BLaER1 treated with 17β-estradiol and CSF1 and Interleukin-3, amounts not matched to agents 10 nM and 100 nM (cell line): ENCODE measurements around the gene BCL11B.
"Not testable (repeated sequence)": the region's sequence is repeated elsewhere in the genome, so short reads cannot be mapped to it uniquely, and the experiment has no call there.

Source experiments
- H3K27ac ChIP-seq, 11 experiments: shearing (Covaris generic); formaldehyde crosslinking; 2 replicates each; pipeline ENCODE4 v1.8.1; 2022
- H3K27me3 ChIP-seq, 11 experiments: shearing (Covaris generic); formaldehyde crosslinking; 2 replicates each; pipeline ENCODE4 v1.8.1; 2022
- H3K36me3 ChIP-seq, 11 experiments: shearing (Covaris generic); formaldehyde crosslinking; 2 replicates each; pipeline ENCODE4 v1.8.1; 2022
- H3K4me1 ChIP-seq, 10 experiments: shearing (Covaris generic); formaldehyde crosslinking; 2 replicates each; pipeline ENCODE4 v1.8.1; 2022
- H3K4me2 ChIP-seq, 11 experiments: shearing (Covaris generic); formaldehyde crosslinking; 2 replicates each; pipeline ENCODE4 v1.8.1; 2022
- H3K4me3 ChIP-seq, 10 experiments: shearing (Covaris generic); formaldehyde crosslinking; 2 replicates each; pipeline ENCODE4 v1.8.1; 2022
- H3K9ac ChIP-seq, 11 experiments: shearing (Covaris generic); formaldehyde crosslinking; 2 replicates each; pipeline ENCODE4 v1.8.1; 2022
- H3K9me3 ChIP-seq, 11 experiments: shearing (Covaris generic); formaldehyde crosslinking; replicated peaks in 1 of 11; 2 replicates each; pipeline ENCODE4 v1.8.1; 2022
- H4K20me1 ChIP-seq, 11 experiments: shearing (Covaris generic); formaldehyde crosslinking; 2 replicates each; pipeline ENCODE4 v1.8.1; 2022
- Cebpa-rat ChIP-seq, 11 experiments: shearing (Covaris generic); IDR thresholded peaks; 2 replicates each; pipeline ENCODE4 v1.8.1; 2022

BCL11B gene

GRCh38 chr14:99190696-99191394, 81.2 kb downstream of the BCL11B start:
- 0 out of 22 replicates have a peak, but pooled peaks cover 0 to 4% (median 0%) of the 10 kb centered on the region in 11 experiments for H3K36me3 ChIP-seq
- peak overlapping the region in 6 of 11 experiments; percentile 45 to 64 (median 60); a peak in 9 of 22 replicates for H3K9ac ChIP-seq
- peaks cover 0 to 96% (median 0%) of the 10 kb centered on the region in 11 experiments; a peak in 8 of 22 replicates for H4K20me1 ChIP-seq
- peak overlapping the region in 2 of 10 experiments; percentile 35 to 58; a peak in 2 of 20 replicates for H3K4me3 ChIP-seq
- H3K4me2 ChIP-seq = peak overlapping the region; percentile 67 to 88 (median 79)
- H3K9me3 ChIP-seq = no peaks in the 10 kb centered on the region
- H3K27ac ChIP-seq = peak overlapping the region in 1 of 11 experiments; percentile 42; a peak in 2 of 22 replicates
- H3K27me3 ChIP-seq = no peaks in the 10 kb centered on the region
- peaks cover 12 to 38% (median 27%) of the 10 kb centered on the region in 10 experiments; a peak in 19 of 20 replicates for H3K4me1 ChIP-seq
- no peak for TF ChIP-seq Cebpa-rat (IDR thresholded peaks at IDR 0.05)

GRCh38 chr14:99189201-99189801, 82.7 kb downstream of the BCL11B start:
- H3K4me1 ChIP-seq = peaks cover 12 to 39% (median 27%) of the 10 kb centered on the region in 10 experiments; a peak in 19 of 20 replicates
- no peak overlapping the region for H3K4me3 ChIP-seq
- no peaks in the 10 kb centered on the region for H3K27me3 ChIP-seq
- H3K9ac ChIP-seq = no peak overlapping the region
- no peak overlapping the region for H3K4me2 ChIP-seq
- H4K20me1 ChIP-seq = peaks cover 0 to 93% (median 0%) of the 10 kb centered on the region in 11 experiments; a peak in 7 of 22 replicates
- no peaks in the 10 kb centered on the region for H3K9me3 ChIP-seq
- no peak for TF ChIP-seq Cebpa-rat (IDR thresholded peaks at IDR 0.05)
- no peak overlapping the region for H3K27ac ChIP-seq
- 0 out of 22 replicates have a peak, but pooled peaks cover 0 to 5% (median 0%) of the 10 kb centered on the region in 11 experiments for H3K36me3 ChIP-seq

- Histone ChIP-seq H4K20me1 (peaks cover 0 to 93% (median 0%) of the 10 kb centered on the region in 11 experiments; a peak in 8 of 22 replicates), H3K4me2 (no peak overlapping the region), H3K4me3 (no peak overlapping the region), H3K27me3 (no peaks in the 10 kb centered on the region), H3K9me3 (no peaks in the 10 kb centered on the region), H3K4me1 (peaks cover 12 to 43% (median 29%) of the 10 kb centered on the region in 10 experiments; a peak in 19 of 20 replicates), H3K9ac (no peak overlapping the region), H3K36me3 (0 out of 22 replicates have a peak, but pooled peaks cover 0 to 6% (median 0%) of the 10 kb centered on the region in 11 experiments), H3K27ac (no peak overlapping the region)
- no peak for TF ChIP-seq Cebpa-rat (IDR thresholded peaks at IDR 0.05)
Observed at GRCh38 chr14:99188731-99189191, 83.2 kb downstream of the BCL11B start.

DNA sequence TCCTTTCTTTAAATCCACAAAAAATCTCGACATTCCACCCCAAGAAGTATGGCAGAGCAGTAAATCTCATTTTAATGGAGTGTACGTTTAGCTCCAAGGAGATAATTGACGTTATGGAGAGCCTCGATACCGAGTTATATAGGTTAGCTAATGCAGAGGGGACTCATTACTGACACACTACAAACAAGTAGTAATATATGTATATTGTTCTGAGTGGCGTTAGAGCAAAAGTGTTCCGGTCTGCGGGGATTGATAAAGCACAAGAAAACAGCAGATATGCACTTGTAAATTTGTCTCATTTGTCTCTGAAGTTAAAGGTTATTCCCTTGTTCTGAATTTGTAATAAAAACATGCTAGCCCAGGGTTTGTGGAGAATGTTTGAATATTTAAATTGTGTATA, 84.1 kb downstream of the BCL11B start:
- H3K9ac ChIP-seq = no peak overlapping the region
- H3K9me3 ChIP-seq = no peaks in the 10 kb centered on the region
- H4K20me1 ChIP-seq = peaks cover 0 to 93% (median 0%) of the 10 kb centered on the region in 11 experiments; a peak in 8 of 22 replicates
- peaks cover 12 to 45% (median 28%) of the 10 kb centered on the region in 10 experiments; a peak in 19 of 20 replicates for H3K4me1 ChIP-seq
- H3K27me3 ChIP-seq = no peaks in the 10 kb centered on the region
- H3K4me3 ChIP-seq = no peak overlapping the region
- no peak overlapping the region for H3K4me2 ChIP-seq
- H3K27ac ChIP-seq = no peak overlapping the region
- 0 out of 22 replicates have a peak, but pooled peaks cover 0 to 8% (median 0%) of the 10 kb centered on the region in 11 experiments for H3K36me3 ChIP-seq
- TF ChIP-seq Cebpa-rat (IDR thresholded peaks at IDR 0.05) = no peak

DNA sequence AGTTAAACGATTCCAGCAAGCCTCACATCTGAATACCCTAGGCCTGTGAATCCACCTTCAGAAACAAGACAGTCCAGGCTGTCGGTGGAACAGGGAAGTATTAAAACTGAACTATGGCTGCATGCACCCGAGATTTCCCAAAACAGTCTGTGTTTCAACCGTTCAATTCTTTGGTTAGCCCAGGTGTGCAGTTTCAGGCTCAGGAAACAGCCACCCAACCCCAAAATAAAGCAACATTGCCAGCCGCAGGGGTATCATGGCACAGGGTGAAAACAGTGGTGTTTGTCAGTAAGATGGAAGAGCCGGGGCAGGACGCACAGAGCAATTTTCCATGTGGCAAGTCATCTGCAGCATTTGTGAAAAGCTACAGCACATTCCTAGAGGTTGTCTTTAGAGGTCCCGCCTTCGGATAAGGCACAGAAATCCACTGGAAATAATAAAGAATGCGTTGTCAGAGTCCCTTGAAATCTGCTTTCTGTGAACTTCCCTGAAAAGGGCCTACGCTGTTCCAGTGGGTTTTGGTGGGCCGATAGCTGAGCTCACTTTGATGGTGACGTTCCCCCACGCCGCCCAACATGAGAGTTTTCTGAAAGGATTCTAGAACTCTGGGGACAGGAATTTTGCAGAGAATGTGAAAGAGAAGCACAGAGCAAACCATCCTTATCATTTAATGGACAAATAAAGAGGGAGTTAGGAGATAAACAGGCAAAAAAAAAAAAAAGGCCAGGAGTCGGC, 84.9 kb downstream of the BCL11B start:
- Histone ChIP-seq H3K9ac (no peak overlapping the region), H3K27me3 (no peaks in the 10 kb centered on the region), H3K9me3 (no peaks in the 10 kb centered on the region), H3K4me2 (no peak overlapping the region), H3K27ac (no peak overlapping the region), H3K4me1 (peaks cover 12 to 37% (median 20%) of the 10 kb centered on the region in 10 experiments; a peak in 19 of 20 replicates), H3K4me3 (no peak overlapping the region), H3K36me3 (0 out of 22 replicates have a peak, but pooled peaks cover 0 to 12% (median 0%) of the 10 kb centered on the region in 11 experiments), H4K20me1 (peaks cover 0 to 92% (median 0%) of the 10 kb centered on the region in 11 experiments; a peak in 8 of 22 replicates)
- no peak for TF ChIP-seq Cebpa-rat (IDR thresholded peaks at IDR 0.05)

DNA sequence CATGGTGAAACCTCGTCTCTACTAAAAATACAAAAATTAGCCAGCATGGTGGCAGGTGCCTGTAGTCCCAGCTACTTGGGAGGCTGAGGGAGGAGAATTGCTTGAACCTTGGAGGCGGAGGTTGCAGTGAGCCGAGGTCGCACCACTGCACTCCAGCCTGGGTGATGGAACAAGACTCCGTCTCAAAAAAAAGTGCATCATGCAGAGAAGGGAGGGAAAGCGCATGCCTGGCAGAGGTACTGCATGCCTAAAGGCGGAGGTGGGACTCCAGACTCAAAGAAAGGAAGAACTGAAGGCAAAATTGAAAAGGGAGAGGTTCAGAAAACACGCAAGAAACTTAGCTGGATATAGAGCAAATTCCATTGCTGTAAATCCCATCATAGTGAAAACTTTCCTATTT, 85.7 kb downstream of the BCL11B start:
- H3K9ac ChIP-seq, H3K9me3 ChIP-seq, H3K27me3 ChIP-seq, H3K4me3 ChIP-seq, H3K4me2 ChIP-seq, H3K27ac ChIP-seq: not testable (repeated sequence)
- Histone ChIP-seq H3K36me3 (0 out of 22 replicates have a peak, but pooled peaks cover 0 to 12% (median 0%) of the 10 kb centered on the region in 11 experiments), H3K4me1 (peaks cover 6 to 32% (median 12%) of the 10 kb centered on the region in 10 experiments; a peak in 19 of 20 replicates), H4K20me1 (peaks cover 0 to 87% (median 0%) of the 10 kb centered on the region in 11 experiments; a peak in 8 of 22 replicates)

GRCh38 chr14:99185436-99186068, 86.4 kb downstream of the BCL11B start:
- H3K9ac ChIP-seq = no peak overlapping the region
- no peaks in the 10 kb centered on the region for H3K9me3 ChIP-seq
- H3K4me1 ChIP-seq = peaks cover 0 to 27% (median 5%) of the 10 kb centered on the region in 10 experiments; a peak in 16 of 20 replicates
- no peaks in the 10 kb centered on the region for H3K27me3 ChIP-seq
- H3K4me3 ChIP-seq = no peak overlapping the region
- no peak overlapping the region for H3K27ac ChIP-seq
- no peak for TF ChIP-seq Cebpa-rat (IDR thresholded peaks at IDR 0.05)
- 0 out of 22 replicates have a peak, but pooled peaks cover 0 to 12% (median 0%) of the 10 kb centered on the region in 11 experiments for H3K36me3 ChIP-seq
- peaks cover 0 to 87% (median 0%) of the 10 kb centered on the region in 11 experiments; a peak in 8 of 22 replicates for H4K20me1 ChIP-seq
- H3K4me2 ChIP-seq = no peak overlapping the region

DNA sequence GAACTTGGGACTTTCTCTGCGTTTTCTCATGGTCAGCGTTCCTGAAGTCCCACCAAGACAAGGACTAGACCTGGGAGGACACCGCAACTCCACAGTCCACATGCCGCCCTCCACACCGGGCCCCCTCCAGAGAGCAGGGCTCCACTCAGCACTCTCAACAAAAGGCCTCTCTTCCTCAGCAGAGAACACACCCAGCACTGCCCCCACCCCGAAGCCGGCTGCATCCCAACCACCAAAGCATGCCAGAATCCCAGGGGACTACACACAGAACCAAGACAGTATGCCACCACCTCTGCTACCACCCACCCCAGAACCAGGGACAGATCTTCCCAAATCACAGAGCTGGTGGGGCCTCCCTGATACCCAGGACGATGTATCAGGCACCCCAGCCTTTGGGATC, 88.3 kb downstream of the BCL11B start:
- Histone ChIP-seq H3K4me1 (peaks cover 5 to 36% (median 9%) of the 10 kb centered on the region in 10 experiments; a peak in 16 of 20 replicates), H3K9me3 (no peaks in the 10 kb centered on the region), H3K4me2 (no peak overlapping the region), H3K9ac (no peak overlapping the region), H3K27ac (no peak overlapping the region), H3K36me3 (0 out of 22 replicates have a peak, but pooled peaks cover 0 to 12% (median 0%) of the 10 kb centered on the region in 11 experiments), H3K27me3 (no peaks in the 10 kb centered on the region), H3K4me3 (no peak overlapping the region), H4K20me1 (peaks cover 0 to 79% (median 0%) of the 10 kb centered on the region in 11 experiments; a peak in 8 of 22 replicates)
- no peak for TF ChIP-seq Cebpa-rat (IDR thresholded peaks at IDR 0.05)
